Lung (tissue), 12 donors: Measurements from ENCODE around the gene KCNMB4. TPM values are rescaled to one million over a fixed set of nuclear protein-coding genes. Genes with fewer than 3 reads are reported as not detected.

Experiments
- ATAC-seq: fragments of 200-7000 bp; cut with Tn5 transposase; one replicate; pipeline ENCODE4 v1.9.1; 2020; ENCODE audit warnings: moderate number of reproducible peaks; ENCODE audit not compliant: insufficient read depth, low FRiP score
- DNase-seq, 3 donors: peaks; one replicate each; pipeline ENCODE4 v3.0.0-alpha.2; 2013 to 2017
- H3K27ac ChIP-seq, 2 donors: one replicate each; pipeline ENCODE4 v1.5.1; 2013; ENCODE audit warnings: mild to moderate bottlenecking in 2 of 2, moderate library complexity in 2 of 2, control low read depth in 1 of 2, inconsistent platforms in 1 of 2, low read depth in 1 of 2, low read length in 1 of 2
- H3K27me3 ChIP-seq, 3 donors: one replicate each; pipeline ENCODE4 v1.5.1; 2013; ENCODE audit warnings: low read length in 2 of 3; ENCODE audit not compliant: control insufficient read depth in 3 of 3, insufficient read depth in 3 of 3
- H3K36me3 ChIP-seq, 4 donors: one replicate each; pipeline ENCODE4 v1.5.1; 2013; ENCODE audit warnings: low read length in 4 of 4, mild to moderate bottlenecking in 1 of 4, moderate library complexity in 1 of 4; ENCODE audit not compliant: control insufficient read depth in 4 of 4, insufficient read depth in 4 of 4
- H3K4me1 ChIP-seq, 5 donors: one replicate each; pipeline ENCODE4 v1.5.1; 2013; ENCODE audit warnings: low read length in 5 of 5, mild to moderate bottlenecking in 2 of 5, moderate library complexity in 1 of 5; ENCODE audit not compliant: control insufficient read depth in 5 of 5, insufficient read depth in 5 of 5
- H3K4me3 ChIP-seq: one replicate; pipeline ENCODE4 v1.5.1; 2013; ENCODE audit warnings: mild to moderate bottlenecking, control low read depth, moderate library complexity
- H3K9ac ChIP-seq, 2 donors: one replicate each; pipeline ENCODE4 v1.5.1; 2013; ENCODE audit warnings: low read length in 2 of 2, control low read depth in 1 of 2; ENCODE audit not compliant: insufficient read depth in 1 of 2
- H3K9me3 ChIP-seq, 4 donors: one replicate each; pipeline ENCODE4 v1.5.1; 2013; ENCODE audit warnings: low read length in 3 of 4, mild to moderate bottlenecking in 1 of 4, moderate library complexity in 1 of 4; ENCODE audit not compliant: control insufficient read depth in 4 of 4, insufficient read depth in 3 of 4
- CTCF ChIP-seq: IDR thresholded peaks from 2 replicates; pipeline ENCODE4 v1.5.1; 2012; ENCODE audit warnings: mild to moderate bottlenecking; ENCODE audit errors: control extremely low read depth, extremely low read depth
- WGBS, 2 donors: extraction: QIAGEN DNeasy Blood & Tissue Kit; methylation state at CpG; one replicate each; pipeline ENCODE4 v1.1.7; 2013; 5-methylcytosine and 5-hydroxymethylcytosine counted together
- polyA plus RNA-seq, 2 donors: library from polyadenylated mRNA; stranded (reverse); fragments of 200-250 nt; gene quantifications; one replicate each; pipeline ENCODE4 v1.2.1, GENCODE V29; 2013
- total RNA-seq, 2 donors: library from RNA; depleted of rRNA in 1 of 2; stranded (reverse); fragments of >200 nt in 1 of 2; gene quantifications; one replicate each; pipeline ENCODE4 v1.2.1, GENCODE V29; 2014 to 2021
- donor health status: control.
- donor health status: control.
- donor health status: Bipolar disorder and iron deficiency.
- donor health status: healthy.
- donor health status: DM: yes; HTN: yes; CAD: no.

KCNMB4 gene
- total and polyA plus RNA-seq, 4 donors = 1.6 to 8.7 (median 5.1) TPM

- Histone ChIP-seq H3K36me3 (no peaks in the 10 kb centered on the region), H3K4me3 (no peak overlapping the region), H3K9ac (no peak overlapping the region), H3K27me3 (no peaks in the 10 kb centered on the region), H3K4me1 (no peaks in the 10 kb centered on the region), H3K9me3 (peaks cover 0 to 10% (median 4%) of the 10 kb centered on the region in 4 donors), H3K27ac (no peak overlapping the region)
- WGBS, 2 donors = 84 to 89% methylated on average over 13 of the region's 13 CpGs
- no peak for ATAC-seq
- no peak for TF ChIP-seq CTCF
- no peak for DNase-seq
These were observed 83.1 kb downstream of the KCNMB4 start for GRCh38 chr12:70449074-70449752.

- DNase-seq (no peak), ATAC-seq (no peak)
- TF ChIP-seq CTCF = no peak
- WGBS, 2 donors = 95% methylated on average over 2 of the region's 2 CpGs
- Histone ChIP-seq H3K9ac (no peak overlapping the region), H3K9me3 (peaks cover 0 to 10% (median 4%) of the 10 kb centered on the region in 4 donors), H3K27ac (no peak overlapping the region), H3K4me3 (no peak overlapping the region), H3K4me1 (no peaks in the 10 kb centered on the region), H3K36me3 (no peaks in the 10 kb centered on the region), H3K27me3 (no peaks in the 10 kb centered on the region)
These were observed 83.8 kb downstream of the KCNMB4 start for GRCh38 chr12:70449753-70450341.

- Histone ChIP-seq H3K36me3 (no peaks in the 10 kb centered on the region), H3K4me3 (no peak overlapping the region), H3K27me3 (no peaks in the 10 kb centered on the region), H3K9ac (no peak overlapping the region), H3K4me1 (no peaks in the 10 kb centered on the region), H3K27ac (no peak overlapping the region), H3K9me3 (peaks cover 0 to 10% (median 4%) of the 10 kb centered on the region in 4 donors)
- 79 to 96% methylated on average over 1 of the region's 1 CpG for WGBS, 2 donors
- TF ChIP-seq CTCF = no peak
- no peak for ATAC-seq
- DNase-seq = no peak
These were observed 85.4 kb downstream of the KCNMB4 start for GRCh38 chr12:70451528-70451927.
